ENCODE results near the gene CILP. TPM values are rescaled to one million over a fixed set of nuclear protein-coding genes. Genes with fewer than 3 reads are reported as not detected.
A peak's percentile ranks its signal among the peaks of the same experiment; 100 is the strongest.

Gene CILP
- total and polyA plus RNA-seq, 2 experiments from 2014 or later: 0.03 TPM; not detected in 1

DNA sequence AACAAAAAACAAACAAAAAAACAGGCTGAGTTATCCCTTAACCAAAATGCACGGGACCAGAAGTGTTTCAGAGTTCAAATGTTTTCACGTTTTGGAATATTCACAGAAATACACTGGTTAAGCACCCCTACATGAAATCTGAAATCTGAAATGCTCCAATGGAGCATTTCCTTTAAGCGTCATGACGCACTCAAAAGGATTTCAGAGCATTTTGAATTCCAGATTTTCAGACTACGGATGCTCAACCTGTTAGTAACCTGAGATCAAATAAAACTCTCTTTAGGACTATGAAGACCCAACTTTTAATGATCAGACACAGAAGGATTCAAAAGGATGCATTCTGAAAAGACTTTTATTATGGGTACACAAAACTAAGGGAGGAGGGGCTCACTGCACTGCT is 35.8 kb downstream of the CILP start:
- no peak for TF ChIP-seq EZH2 (IDR thresholded peaks at IDR 0.05; ENCODE audit: low read depth, unreplicated experiment)
- no peak for TF ChIP-seq ZNF331 (CRISPR knock-in tag; IDR thresholded peaks at IDR 0.05; ENCODE audit: low read depth)
- TF ChIP-seq JUNB (IDR thresholded peaks at IDR 0.05; ENCODE audit: unreplicated experiment): no peak
- TF ChIP-seq EZH2phosphoT487 (IDR thresholded peaks at IDR 0.05; ENCODE audit: unreplicated experiment): no peak
- TF ChIP-seq, protein P1, sequence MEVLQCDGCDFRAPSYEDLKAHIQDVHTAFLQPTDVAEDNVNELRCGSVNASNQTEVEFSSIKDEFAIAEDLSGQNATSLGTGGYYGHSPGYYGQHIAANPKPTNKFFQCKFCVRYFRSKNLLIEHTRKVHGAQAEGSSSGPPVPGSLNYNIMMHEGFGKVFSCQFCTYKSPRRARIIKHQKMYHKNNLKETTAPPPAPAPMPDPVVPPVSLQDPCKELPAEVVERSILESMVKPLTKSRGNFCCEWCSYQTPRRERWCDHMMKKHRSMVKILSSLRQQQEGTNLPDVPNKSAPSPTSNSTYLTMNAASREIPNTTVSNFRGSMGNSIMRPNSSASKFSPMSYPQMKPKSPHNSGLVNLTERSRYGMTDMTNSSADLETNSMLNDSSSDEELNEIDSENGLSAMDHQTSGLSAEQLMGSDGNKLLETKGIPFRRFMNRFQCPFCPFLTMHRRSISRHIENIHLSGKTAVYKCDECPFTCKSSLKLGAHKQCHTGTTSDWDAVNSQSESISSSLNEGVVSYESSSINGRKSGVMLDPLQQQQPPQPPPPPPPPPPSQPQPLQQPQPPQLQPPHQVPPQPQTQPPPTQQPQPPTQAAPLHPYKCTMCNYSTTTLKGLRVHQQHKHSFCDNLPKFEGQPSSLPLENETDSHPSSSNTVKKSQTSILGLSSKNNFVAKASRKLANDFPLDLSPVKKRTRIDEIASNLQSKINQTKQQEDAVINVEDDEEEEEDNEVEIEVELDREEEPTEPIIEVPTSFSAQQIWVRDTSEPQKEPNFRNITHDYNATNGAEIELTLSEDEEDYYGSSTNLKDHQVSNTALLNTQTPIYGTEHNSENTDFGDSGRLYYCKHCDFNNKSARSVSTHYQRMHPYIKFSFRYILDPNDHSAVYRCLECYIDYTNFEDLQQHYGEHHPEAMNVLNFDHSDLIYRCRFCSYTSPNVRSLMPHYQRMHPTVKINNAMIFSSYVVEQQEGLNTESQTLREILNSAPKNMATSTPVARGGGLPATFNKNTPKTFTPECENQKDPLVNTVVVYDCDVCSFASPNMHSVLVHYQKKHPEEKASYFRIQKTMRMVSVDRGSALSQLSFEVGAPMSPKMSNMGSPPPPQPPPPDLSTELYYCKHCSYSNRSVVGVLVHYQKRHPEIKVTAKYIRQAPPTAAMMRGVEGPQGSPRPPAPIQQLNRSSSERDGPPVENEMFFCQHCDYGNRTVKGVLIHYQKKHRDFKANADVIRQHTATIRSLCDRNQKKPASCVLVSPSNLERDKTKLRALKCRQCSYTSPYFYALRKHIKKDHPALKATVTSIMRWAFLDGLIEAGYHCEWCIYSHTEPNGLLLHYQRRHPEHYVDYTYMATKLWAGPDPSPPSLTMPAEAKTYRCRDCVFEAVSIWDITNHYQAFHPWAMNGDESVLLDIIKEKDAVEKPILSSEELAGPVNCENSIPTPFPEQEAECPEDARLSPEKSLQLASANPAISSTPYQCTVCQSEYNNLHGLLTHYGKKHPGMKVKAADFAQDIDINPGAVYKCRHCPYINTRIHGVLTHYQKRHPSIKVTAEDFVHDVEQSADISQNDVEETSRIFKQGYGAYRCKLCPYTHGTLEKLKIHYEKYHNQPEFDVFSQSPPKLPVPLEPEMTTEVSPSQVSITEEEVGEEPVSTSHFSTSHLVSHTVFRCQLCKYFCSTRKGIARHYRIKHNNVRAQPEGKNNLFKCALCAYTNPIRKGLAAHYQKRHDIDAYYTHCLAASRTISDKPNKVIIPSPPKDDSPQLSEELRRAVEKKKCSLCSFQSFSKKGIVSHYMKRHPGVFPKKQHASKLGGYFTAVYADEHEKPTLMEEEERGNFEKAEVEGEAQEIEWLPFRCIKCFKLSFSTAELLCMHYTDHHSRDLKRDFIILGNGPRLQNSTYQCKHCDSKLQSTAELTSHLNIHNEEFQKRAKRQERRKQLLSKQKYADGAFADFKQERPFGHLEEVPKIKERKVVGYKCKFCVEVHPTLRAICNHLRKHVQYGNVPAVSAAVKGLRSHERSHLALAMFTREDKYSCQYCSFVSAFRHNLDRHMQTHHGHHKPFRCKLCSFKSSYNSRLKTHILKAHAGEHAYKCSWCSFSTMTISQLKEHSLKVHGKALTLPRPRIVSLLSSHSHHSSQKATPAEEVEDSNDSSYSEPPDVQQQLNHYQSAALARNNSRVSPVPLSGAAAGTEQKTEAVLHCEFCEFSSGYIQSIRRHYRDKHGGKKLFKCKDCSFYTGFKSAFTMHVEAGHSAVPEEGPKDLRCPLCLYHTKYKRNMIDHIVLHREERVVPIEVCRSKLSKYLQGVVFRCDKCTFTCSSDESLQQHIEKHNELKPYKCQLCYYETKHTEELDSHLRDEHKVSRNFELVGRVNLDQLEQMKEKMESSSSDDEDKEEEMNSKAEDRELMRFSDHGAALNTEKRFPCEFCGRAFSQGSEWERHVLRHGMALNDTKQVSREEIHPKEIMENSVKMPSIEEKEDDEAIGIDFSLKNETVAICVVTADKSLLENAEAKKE (CRISPR knock-in tag; IDR thresholded peaks at IDR 0.05): no peak
- TF ChIP-seq CREB1 (CRISPR knock-in tag; IDR thresholded peaks at IDR 0.05; ENCODE audit: low read depth): no peak
- TF ChIP-seq, protein P2, sequence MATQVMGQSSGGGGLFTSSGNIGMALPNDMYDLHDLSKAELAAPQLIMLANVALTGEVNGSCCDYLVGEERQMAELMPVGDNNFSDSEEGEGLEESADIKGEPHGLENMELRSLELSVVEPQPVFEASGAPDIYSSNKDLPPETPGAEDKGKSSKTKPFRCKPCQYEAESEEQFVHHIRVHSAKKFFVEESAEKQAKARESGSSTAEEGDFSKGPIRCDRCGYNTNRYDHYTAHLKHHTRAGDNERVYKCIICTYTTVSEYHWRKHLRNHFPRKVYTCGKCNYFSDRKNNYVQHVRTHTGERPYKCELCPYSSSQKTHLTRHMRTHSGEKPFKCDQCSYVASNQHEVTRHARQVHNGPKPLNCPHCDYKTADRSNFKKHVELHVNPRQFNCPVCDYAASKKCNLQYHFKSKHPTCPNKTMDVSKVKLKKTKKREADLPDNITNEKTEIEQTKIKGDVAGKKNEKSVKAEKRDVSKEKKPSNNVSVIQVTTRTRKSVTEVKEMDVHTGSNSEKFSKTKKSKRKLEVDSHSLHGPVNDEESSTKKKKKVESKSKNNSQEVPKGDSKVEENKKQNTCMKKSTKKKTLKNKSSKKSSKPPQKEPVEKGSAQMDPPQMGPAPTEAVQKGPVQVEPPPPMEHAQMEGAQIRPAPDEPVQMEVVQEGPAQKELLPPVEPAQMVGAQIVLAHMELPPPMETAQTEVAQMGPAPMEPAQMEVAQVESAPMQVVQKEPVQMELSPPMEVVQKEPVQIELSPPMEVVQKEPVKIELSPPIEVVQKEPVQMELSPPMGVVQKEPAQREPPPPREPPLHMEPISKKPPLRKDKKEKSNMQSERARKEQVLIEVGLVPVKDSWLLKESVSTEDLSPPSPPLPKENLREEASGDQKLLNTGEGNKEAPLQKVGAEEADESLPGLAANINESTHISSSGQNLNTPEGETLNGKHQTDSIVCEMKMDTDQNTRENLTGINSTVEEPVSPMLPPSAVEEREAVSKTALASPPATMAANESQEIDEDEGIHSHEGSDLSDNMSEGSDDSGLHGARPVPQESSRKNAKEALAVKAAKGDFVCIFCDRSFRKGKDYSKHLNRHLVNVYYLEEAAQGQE (IDR thresholded peaks at IDR 0.05; ENCODE audit: unreplicated experiment): no peak
- TF ChIP-seq, protein P3, sequence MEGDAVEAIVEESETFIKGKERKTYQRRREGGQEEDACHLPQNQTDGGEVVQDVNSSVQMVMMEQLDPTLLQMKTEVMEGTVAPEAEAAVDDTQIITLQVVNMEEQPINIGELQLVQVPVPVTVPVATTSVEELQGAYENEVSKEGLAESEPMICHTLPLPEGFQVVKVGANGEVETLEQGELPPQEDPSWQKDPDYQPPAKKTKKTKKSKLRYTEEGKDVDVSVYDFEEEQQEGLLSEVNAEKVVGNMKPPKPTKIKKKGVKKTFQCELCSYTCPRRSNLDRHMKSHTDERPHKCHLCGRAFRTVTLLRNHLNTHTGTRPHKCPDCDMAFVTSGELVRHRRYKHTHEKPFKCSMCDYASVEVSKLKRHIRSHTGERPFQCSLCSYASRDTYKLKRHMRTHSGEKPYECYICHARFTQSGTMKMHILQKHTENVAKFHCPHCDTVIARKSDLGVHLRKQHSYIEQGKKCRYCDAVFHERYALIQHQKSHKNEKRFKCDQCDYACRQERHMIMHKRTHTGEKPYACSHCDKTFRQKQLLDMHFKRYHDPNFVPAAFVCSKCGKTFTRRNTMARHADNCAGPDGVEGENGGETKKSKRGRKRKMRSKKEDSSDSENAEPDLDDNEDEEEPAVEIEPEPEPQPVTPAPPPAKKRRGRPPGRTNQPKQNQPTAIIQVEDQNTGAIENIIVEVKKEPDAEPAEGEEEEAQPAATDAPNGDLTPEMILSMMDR (conservative IDR thresholded peaks at IDR 0.05; ENCODE audit: low read depth in 2 of 2): no peak
- no peak for TF ChIP-seq POLR2AphosphoS5 (IDR thresholded peaks at IDR 0.05; ENCODE audit: low read depth)
- no peak for TF ChIP-seq STAT1 (IDR thresholded peaks at IDR 0.05; ENCODE audit: unreplicated experiment)
- TF ChIP-seq, protein P4, sequence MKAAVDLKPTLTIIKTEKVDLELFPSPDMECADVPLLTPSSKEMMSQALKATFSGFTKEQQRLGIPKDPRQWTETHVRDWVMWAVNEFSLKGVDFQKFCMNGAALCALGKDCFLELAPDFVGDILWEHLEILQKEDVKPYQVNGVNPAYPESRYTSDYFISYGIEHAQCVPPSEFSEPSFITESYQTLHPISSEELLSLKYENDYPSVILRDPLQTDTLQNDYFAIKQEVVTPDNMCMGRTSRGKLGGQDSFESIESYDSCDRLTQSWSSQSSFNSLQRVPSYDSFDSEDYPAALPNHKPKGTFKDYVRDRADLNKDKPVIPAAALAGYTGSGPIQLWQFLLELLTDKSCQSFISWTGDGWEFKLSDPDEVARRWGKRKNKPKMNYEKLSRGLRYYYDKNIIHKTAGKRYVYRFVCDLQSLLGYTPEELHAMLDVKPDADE (IDR thresholded peaks at IDR 0.05): no peak
- no peak for TF ChIP-seq NANOG (IDR thresholded peaks at IDR 0.05; ENCODE audit: borderline replicate concordance)
- Histone ChIP-seq H3F3A (replicated peaks; ENCODE audit: low read depth) (0 out of 2 replicates have a peak, but pooled peaks cover 3% of the 10 kb centered on the region), H3K27ac (ENCODE audit: low read depth) (peak overlapping the region; percentile 66), H4K20me1 (replicated peaks; ENCODE audit: insufficient read depth) (peaks cover 11% of the 10 kb centered on the region), H3K79me2 (replicated peaks; ENCODE audit: insufficient read depth) (peaks cover 21% of the 10 kb centered on the region), H3K4me3 (no peak overlapping the region), H3K4me1 (ENCODE audit: insufficient read depth) (no peaks in the 10 kb centered on the region), H3K27me3 (ENCODE audit: insufficient read depth) (no peaks in the 10 kb centered on the region), H3K36me3 (ENCODE audit: insufficient read depth) (peaks cover 34% of the 10 kb centered on the region), H3K9me2 (ENCODE audit: insufficient read depth) (no peaks in the 10 kb centered on the region), H3K4me2 (no peak overlapping the region), H2AFZ (no peak overlapping the region)
- no peak for DNase-seq (ENCODE audit: low spot score)
- no peak overlapping the region for H3K4me3 Mint-ChIP-seq
- H3K27ac Mint-ChIP-seq: no peak overlapping the region
- H3K4me1 Mint-ChIP-seq: no peaks in the 10 kb centered on the region
- H3K36me3 Mint-ChIP-seq (ENCODE audit: low read depth): peaks cover 41% of the 10 kb centered on the region
- no peak for ATAC-seq
- H3K9me3 Mint-ChIP-seq: no peaks in the 10 kb centered on the region
- H3K27me3 Mint-ChIP-seq (ENCODE audit: insufficient read depth, low read depth, poor library complexity): no peaks in the 10 kb centered on the region
